Panc1 (cell line): ENCODE data around the gene SLC8A1. TPM values are rescaled to one million over a fixed set of nuclear protein-coding genes. Genes with fewer than 3 reads are reported as not detected.

ENCODE experiments used
- ATAC-seq: fragments of 200-7000 bp; cut with Tn5 transposase; 2 replicates; pipeline ENCODE4 v1.9.1; 2020; ENCODE audit warnings: mild to moderate bottlenecking, moderate library complexity
- BruUV-seq: library from RNA; stranded (reverse); fragments of 400-500 nt; replicated peaks from 2 replicates; lab custom pipeline; 2021; lab: Mats Ljungman, UMichigan
- CTCF ChIA-PET: fragments of 300-600 bp; sonication (Branson Sonifier 250); formaldehyde crosslinking; loops from one replicate; lab custom pipeline; 2022; ENCODE audit warnings: antibody characterized with exemption; lab: Charles Lee
- POLR2A ChIA-PET: fragments of 300-600 bp; sonication (Branson Sonifier 250); formaldehyde crosslinking; loops from one replicate; lab custom pipeline; 2022; ENCODE audit warnings: antibody characterized with exemption; lab: Charles Lee
- DNase-seq: peaks from one replicate; pipeline ENCODE4 v3.0.0-alpha.2; 2010; ENCODE audit warnings: low read depth, low spot score
- H3K27ac ChIP-seq: 2 replicates; pipeline ENCODE4 v1.5.1; 2011; ENCODE audit warnings: mild to moderate bottlenecking, low read length, inconsistent platforms
- H3K27me3 ChIP-seq: fragments of 200-500 bp; sonication (Bioruptor generic); 2 replicates; pipeline ENCODE4 v1.6.0; 2014; ENCODE audit warnings: low read length, inconsistent platforms; ENCODE audit not compliant: control insufficient read depth, insufficient read depth
- H3K36me3 ChIP-seq: fragments of 200-500 bp; sonication (Bioruptor generic); 2 replicates; pipeline ENCODE4 v1.5.1; 2014; ENCODE audit warnings: inconsistent platforms, mild to moderate bottlenecking, low read length, moderate library complexity; ENCODE audit not compliant: control insufficient read depth, insufficient read depth
- H3K4me1 ChIP-seq: 2 replicates; pipeline ENCODE4 v1.5.1; 2011; ENCODE audit warnings: inconsistent platforms, mild to moderate bottlenecking, low read length, moderate library complexity; ENCODE audit not compliant: control insufficient read depth, insufficient read depth
- H3K4me3 ChIP-seq, 2 experiments: 2 replicates each; pipeline ENCODE4 v1.5.1; 2011 to 2012; ENCODE audit warnings: low read depth in 2 of 2, low read length in 2 of 2, mild to moderate bottlenecking in 2 of 2, inconsistent platforms in 1 of 2, moderate library complexity in 1 of 2
- H3K9me3 ChIP-seq: fragments of 200-500 bp; sonication (Bioruptor generic); 2 replicates; pipeline ENCODE4 v1.5.1; 2014; ENCODE audit warnings: low read depth, mild to moderate bottlenecking, inconsistent platforms, low read length, moderate library complexity; ENCODE audit not compliant: control insufficient read depth, insufficient read depth
- POLR2AphosphoS5 ChIP-seq: IDR thresholded peaks from 2 replicates; pipeline ENCODE4 v1.6.1; 2012; ENCODE audit warnings: mild to moderate bottlenecking, low read depth, low read length, moderate library complexity
- SIN3A ChIP-seq: IDR thresholded peaks from 2 replicates; pipeline ENCODE4 v1.6.1; 2012; ENCODE audit warnings: low read depth, mild to moderate bottlenecking, low read length, moderate library complexity, borderline replicate concordance; ENCODE audit not compliant: insufficient read depth
- TCF7L2 ChIP-seq: IDR thresholded peaks from 2 replicates; pipeline ENCODE4 v1.6.1; 2011; ENCODE audit warnings: mild to moderate bottlenecking, low read depth, low read length, inconsistent platforms
- in situ Hi-C: cut with HindIII; loops from 2 replicates; pipeline ENCODE4 v1.10.0; 2016; ENCODE audit warnings: low sequenced_read_pairs, low pct_unique_long_range_greater_than_20kb
- intact Hi-C: fragments of 100-400 bp; cut with micrococcal nuclease; formaldehyde crosslinking; loops from one replicate; pipeline ENCODE4 v1.10.0; 2022; ENCODE audit not compliant: unreplicated experiment
- total RNA-seq: library from RNA; stranded (reverse); gene quantifications from one replicate; pipeline ENCODE4 v1.2.1, GENCODE V29; 2021; ENCODE audit not compliant: unreplicated experiment
- TF ChIP-seq, protein P1 (sequence below): fragments of 450-650 bp; IDR thresholded peaks from 2 replicates; pipeline ENCODE4 v1.5.1; 2017; ENCODE audit warnings: mild to moderate bottlenecking
- TF ChIP-seq, protein P2 (sequence below), 2 experiments: IDR thresholded peaks; 2 replicates each; pipeline ENCODE4 v1.6.1; 2011 to 2012; ENCODE audit warnings: low read depth in 2 of 2, control low read depth in 1 of 2, low read length in 1 of 2, mild to moderate bottlenecking in 1 of 2, moderate library complexity in 1 of 2; ENCODE audit not compliant: insufficient read depth in 1 of 2

SLC8A1 gene
- total RNA-seq, 1 experiment from 2014 or later: 0.59 TPM

DNA sequence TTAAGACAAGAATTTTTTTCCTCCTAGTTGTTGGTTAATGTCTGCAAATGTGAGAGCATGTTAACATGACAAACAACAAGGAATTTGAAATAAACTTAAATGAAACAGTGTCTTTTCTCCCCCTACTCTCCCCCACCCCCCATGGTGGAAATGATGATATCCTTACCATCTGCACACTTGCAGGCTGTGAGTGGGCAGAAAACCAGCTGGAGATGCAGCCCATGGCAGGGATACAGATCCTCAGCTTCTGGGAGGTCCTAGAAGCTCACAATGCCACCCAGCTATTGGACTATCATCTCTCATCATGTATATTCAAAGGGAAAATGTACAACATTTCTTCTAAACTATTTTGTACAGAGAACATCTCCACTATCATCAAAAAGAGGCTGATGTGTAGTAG, 196.8 kb downstream of the SLC8A1 start:
- Histone ChIP-seq H3K4me3 (no peak overlapping the region), H3K27ac (no peak overlapping the region), H3K4me1 (no peaks in the 10 kb centered on the region), H3K27me3 (no peaks in the 10 kb centered on the region), H3K36me3 (no peaks in the 10 kb centered on the region), H3K9me3 (no peaks in the 10 kb centered on the region)
- ATAC-seq: no peak
- DNase-seq: no peak
- TF ChIP-seq, protein P1, sequence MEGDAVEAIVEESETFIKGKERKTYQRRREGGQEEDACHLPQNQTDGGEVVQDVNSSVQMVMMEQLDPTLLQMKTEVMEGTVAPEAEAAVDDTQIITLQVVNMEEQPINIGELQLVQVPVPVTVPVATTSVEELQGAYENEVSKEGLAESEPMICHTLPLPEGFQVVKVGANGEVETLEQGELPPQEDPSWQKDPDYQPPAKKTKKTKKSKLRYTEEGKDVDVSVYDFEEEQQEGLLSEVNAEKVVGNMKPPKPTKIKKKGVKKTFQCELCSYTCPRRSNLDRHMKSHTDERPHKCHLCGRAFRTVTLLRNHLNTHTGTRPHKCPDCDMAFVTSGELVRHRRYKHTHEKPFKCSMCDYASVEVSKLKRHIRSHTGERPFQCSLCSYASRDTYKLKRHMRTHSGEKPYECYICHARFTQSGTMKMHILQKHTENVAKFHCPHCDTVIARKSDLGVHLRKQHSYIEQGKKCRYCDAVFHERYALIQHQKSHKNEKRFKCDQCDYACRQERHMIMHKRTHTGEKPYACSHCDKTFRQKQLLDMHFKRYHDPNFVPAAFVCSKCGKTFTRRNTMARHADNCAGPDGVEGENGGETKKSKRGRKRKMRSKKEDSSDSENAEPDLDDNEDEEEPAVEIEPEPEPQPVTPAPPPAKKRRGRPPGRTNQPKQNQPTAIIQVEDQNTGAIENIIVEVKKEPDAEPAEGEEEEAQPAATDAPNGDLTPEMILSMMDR: no peak
- TF ChIP-seq POLR2AphosphoS5 (no peak), SIN3A (no peak), TCF7L2 (no peak)
- TF ChIP-seq, protein P2, sequence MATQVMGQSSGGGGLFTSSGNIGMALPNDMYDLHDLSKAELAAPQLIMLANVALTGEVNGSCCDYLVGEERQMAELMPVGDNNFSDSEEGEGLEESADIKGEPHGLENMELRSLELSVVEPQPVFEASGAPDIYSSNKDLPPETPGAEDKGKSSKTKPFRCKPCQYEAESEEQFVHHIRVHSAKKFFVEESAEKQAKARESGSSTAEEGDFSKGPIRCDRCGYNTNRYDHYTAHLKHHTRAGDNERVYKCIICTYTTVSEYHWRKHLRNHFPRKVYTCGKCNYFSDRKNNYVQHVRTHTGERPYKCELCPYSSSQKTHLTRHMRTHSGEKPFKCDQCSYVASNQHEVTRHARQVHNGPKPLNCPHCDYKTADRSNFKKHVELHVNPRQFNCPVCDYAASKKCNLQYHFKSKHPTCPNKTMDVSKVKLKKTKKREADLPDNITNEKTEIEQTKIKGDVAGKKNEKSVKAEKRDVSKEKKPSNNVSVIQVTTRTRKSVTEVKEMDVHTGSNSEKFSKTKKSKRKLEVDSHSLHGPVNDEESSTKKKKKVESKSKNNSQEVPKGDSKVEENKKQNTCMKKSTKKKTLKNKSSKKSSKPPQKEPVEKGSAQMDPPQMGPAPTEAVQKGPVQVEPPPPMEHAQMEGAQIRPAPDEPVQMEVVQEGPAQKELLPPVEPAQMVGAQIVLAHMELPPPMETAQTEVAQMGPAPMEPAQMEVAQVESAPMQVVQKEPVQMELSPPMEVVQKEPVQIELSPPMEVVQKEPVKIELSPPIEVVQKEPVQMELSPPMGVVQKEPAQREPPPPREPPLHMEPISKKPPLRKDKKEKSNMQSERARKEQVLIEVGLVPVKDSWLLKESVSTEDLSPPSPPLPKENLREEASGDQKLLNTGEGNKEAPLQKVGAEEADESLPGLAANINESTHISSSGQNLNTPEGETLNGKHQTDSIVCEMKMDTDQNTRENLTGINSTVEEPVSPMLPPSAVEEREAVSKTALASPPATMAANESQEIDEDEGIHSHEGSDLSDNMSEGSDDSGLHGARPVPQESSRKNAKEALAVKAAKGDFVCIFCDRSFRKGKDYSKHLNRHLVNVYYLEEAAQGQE (IDR thresholded peaks at IDR 0.05; ENCODE audit: insufficient read depth in 1 of 2, low read depth in 2 of 2, low read length in 1 of 2): no peak
- in situ Hi-C loops: no loop called here
- POLR2A ChIA-PET: no interaction called here
- CTCF ChIA-PET: no interaction called here
- no TSS peak for BruUV-seq
- intact Hi-C loops: no loop called here

DNA sequence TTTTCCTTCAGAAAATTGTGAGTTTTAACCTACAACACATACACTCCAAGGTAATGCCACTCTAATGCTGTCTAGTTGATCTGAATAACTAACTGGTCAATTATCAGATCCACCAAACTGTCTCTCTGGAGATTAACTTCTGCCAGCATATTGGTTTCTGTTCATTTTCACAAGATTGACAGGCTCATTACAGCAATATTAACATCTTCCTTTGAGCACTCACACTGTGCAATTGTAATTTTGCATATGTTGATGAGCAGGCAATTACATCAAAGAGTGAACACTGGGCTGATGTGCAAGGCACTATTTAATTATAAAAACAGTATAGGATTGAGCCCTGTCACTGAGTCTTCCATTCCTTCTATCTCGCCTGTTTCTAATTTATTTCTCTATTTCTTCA, 197.3 kb downstream of the SLC8A1 start:
- in situ Hi-C loops: no loop called here
- no peak for DNase-seq
- CTCF ChIA-PET: interaction anchor here (0.7 kb wide), 1 partner anchor 102 kb away, joined by 6 read pairs; no protein-coding TSS in a partner anchor

More for the DNA sequence above, 197.3 kb downstream of the SLC8A1 start:
- Histone ChIP-seq H3K36me3 (no peaks in the 10 kb centered on the region), H3K27me3 (no peaks in the 10 kb centered on the region), H3K4me3 (no peak overlapping the region), H3K4me1 (no peaks in the 10 kb centered on the region), H3K27ac (no peak overlapping the region), H3K9me3 (no peaks in the 10 kb centered on the region)
- no TSS peak for BruUV-seq
- POLR2A ChIA-PET: no interaction called here
- TF ChIP-seq, protein P2 (IDR thresholded peaks at IDR 0.05; ENCODE audit: insufficient read depth in 1 of 2, low read depth in 2 of 2, low read length in 1 of 2): no peak
- no peak for TF ChIP-seq TCF7L2
- TF ChIP-seq, protein P1: no peak
- no peak for TF ChIP-seq SIN3A
- TF ChIP-seq POLR2AphosphoS5: no peak
- ATAC-seq: no peak
- intact Hi-C loops: no loop called here
